Transverse colon (tissue), 3 donors: ENCODE measurements around the gene ANGPTL4.

Source experiments
- CTCF ChIP-seq, 5 experiments: fragments of 200-600 bp in 3 of 5; fragments of 450-650 bp in 2 of 5; sonication (generic) in 3 of 5; IDR thresholded peaks; 1 replicate in 2 of 5; 2 replicates in 3 of 5; pipeline ENCODE4 v1.5.1; 2016 to 2017; ENCODE audit warnings: antibody characterized with exemption in 5 of 5, inconsistent platforms in 3 of 5, mild to moderate bottlenecking in 2 of 5, moderate library complexity in 1 of 5
- POLR2A ChIP-seq: fragments of 450-650 bp; IDR thresholded peaks from one replicate; pipeline ENCODE4 v1.6.1; 2016; ENCODE audit warnings: antibody characterized with exemption, mild to moderate bottlenecking, moderate library complexity

DNA sequence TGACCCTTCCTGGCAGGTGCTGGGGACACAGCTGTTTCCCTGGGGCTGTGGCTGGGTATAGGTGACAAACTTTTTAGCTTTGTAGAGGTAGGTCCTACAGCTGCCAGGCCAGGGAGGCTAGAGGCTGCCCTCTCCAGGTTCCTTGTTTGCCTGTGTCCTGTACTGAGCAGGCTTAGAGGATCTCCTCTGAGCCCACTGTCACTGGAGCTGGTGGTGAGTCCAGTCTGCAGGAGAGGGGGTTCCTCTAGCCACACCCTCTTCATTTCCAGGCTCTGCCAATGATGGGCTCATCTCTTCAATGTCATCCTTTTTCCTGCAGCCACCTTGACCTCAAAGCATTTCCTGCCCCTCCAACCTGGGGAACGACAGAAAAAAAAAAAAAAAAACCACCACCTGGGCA is 13.6 kb downstream of the ANGPTL4 start:
- TF ChIP-seq CTCF (IDR thresholded peaks at IDR 0.05) (no peak), POLR2A (no peak)
